CD4-positive, alpha-beta T cell treated with Interleukin-4 for 1 hour (primary cell): ENCODE data around the gene ARHGAP24.

ENCODE experiments used
- DNase-seq, 2 donors: peaks; one replicate each; pipeline ENCODE4 v3.0.0-alpha.2; 2020 to 2022

ARHGAP24 gene

DNA sequence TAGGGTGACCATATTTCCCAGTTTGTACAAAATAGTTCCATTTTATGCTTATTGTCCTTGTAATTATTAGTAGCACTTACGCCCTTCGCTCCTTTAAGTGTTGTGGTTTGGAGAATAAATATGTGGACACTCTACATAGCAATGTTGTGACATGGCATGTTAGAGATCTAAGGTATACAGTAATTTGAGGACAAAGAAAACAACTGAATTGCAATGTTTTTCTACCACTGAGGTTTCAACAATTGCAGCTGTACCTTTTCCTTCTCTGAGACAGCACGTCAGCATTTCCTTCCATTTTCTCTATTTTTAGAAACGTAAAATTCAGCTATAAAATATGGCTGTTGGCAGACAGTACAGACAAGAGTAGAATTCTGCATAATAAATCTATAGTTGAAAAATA, 561.8 kb downstream of the ARHGAP24 start:
- DNase-seq, result no peak

DNA sequence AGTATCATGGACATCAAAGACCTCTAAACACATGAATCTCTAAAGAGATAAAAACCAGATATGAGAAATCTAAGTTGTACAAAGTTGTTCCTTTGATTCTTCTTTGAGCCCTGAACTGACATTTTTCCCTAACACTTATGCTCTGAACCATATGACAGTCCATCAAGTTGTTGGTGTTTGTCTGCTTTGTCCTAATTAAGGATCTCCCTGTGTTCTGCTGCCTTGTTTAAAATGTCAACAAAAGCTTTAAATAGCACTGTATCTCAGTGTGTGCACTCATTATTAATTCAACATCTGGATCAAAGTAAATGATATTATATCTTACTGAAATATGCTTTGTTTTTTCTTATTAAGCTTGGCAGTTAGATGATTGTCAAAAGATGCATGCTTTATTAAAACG, 563.1 kb downstream of the ARHGAP24 start:
- no peak for DNase-seq

DNA sequence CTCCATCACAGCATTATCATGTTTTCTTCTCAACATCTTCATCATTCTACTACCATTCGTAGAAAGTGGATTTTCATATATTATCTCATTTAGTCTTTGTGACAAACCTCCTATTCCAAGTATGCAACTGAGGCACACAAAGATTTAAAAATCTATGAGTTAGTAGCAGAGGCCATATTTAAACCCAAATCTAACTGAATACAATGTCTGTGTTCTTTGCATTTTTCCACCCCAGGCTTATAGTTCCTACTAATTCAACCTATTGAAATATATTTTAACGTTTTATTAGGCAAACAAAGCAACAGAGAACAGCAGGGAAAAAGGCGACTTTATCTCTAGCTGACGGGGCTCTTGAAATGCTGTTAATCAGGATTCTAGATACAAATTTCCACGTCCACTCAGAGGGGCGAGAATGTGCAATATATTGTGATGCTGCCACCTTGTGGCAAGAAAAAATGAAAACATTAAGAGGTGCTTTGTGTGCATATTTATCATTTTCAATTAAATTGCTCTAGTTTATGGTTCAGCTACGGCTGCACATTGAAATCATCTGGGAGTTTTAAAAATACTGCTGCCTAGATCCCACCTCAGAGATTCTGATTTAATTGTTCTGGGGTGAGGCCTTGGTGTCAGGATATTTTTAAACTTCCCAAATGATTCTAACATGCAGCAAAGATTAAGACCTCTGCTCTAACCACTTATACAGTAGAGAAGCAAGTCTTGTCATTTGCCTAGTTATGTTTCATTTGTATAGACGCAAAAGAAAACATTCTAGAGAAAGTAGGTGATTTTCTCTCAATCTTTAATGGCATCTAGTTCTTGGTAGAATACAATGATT, 569.0 kb downstream of the ARHGAP24 start:
- peak in 1 of 2 donors; percentile 13 for DNase-seq

DNA sequence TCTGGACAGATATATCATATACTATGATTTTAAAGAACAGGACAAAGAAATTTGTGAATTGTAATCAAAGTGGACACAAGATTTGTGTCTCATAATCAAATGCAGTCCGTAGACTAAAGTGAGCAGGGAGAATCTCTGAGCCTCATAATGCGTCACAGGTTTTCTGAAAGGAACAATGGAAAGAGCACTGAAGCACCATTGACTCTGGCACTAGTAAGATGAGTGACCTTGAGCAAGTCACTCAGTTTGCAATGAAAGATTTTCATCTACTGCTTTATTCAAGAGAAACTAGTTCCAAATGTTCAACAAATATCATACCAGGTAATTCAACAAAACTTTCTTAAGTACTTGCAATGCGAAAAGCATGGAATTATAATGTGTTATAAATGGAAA, 569.6 kb downstream of the ARHGAP24 start:
- DNase-seq, result no peak

DNA sequence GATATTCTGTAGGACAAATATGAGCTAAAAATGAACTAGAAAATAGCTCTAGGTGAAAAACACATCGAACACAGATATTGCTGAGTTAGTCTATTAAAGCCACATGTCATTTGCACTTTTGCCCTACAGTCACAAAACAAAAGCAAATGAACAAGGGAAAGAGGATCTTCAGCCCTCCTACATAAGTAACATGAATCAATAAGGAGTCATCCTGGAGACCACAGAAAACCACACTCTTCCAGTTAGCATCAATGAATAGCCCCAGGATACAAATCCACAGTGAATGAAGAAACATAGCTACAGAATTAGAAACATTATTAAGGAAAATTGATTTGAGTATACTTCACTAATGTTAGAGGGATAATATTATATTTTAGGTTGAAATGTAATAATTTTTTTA, 573.5 kb downstream of the ARHGAP24 start:
- no peak for DNase-seq

- DNase-seq, result no peak
Observed at GRCh38 chr4:86050496-86050895, 575.5 kb downstream of the ARHGAP24 start.
